Astrocyte of the spinal cord (primary cell): Measurements from ENCODE around the gene PPP2R2D.

Experiments used
- DNase-seq: peaks from one replicate; pipeline ENCODE4 v3.0.0; 2011; ENCODE audit warnings: low read depth, low spot score
- H3K4me3 ChIP-seq: 2 replicates; pipeline ENCODE4 v1.5.1; 2011; ENCODE audit warnings: low read depth, mild to moderate bottlenecking, low read length, moderate library complexity
- CTCF ChIP-seq: IDR thresholded peaks from 2 replicates; pipeline ENCODE4 v1.5.1; 2012; ENCODE audit warnings: low read depth, mild to moderate bottlenecking, low read length, inconsistent platforms
- in situ Hi-C: cut with HindIII; loops from 2 replicates; pipeline ENCODE4 v1.10.0; 2017; ENCODE audit warnings: low sequenced_read_pairs

Gene PPP2R2D

GRCh38 chr10:131855461-131856401, 45.1 kb upstream of the PPP2R2D start:
- DNase-seq: no peak
- H3K4me3 ChIP-seq: no peak overlapping the region
- no peak for TF ChIP-seq CTCF
- in situ Hi-C loops: no loop called here

- DNase-seq: no peak
- TF ChIP-seq CTCF: no peak
- no peak overlapping the region for H3K4me3 ChIP-seq
- in situ Hi-C loops: no loop called here
Measured at GRCh38 chr10:131856441-131857094, 44.2 kb upstream of the PPP2R2D start.

- in situ Hi-C loops: no loop called here
- TF ChIP-seq CTCF: no peak
- no peak for DNase-seq
- no peak overlapping the region for H3K4me3 ChIP-seq
Measured at GRCh38 chr10:131857156-131858117, 43.4 kb upstream of the PPP2R2D start.

GRCh38 chr10:131858118-131858515, 42.7 kb upstream of the PPP2R2D start:
- no peak for TF ChIP-seq CTCF
- in situ Hi-C loops: no loop called here
- no peak for DNase-seq
- H3K4me3 ChIP-seq: no peak overlapping the region

- TF ChIP-seq CTCF: no peak
- no peak for DNase-seq
- in situ Hi-C loops: no loop called here
- H3K4me3 ChIP-seq: no peak overlapping the region
Measured at GRCh38 chr10:131858583-131859340, 42.0 kb upstream of the PPP2R2D start.
